ENCODE results near the gene NME3. TPM values are rescaled to one million over a fixed set of nuclear protein-coding genes. Genes with fewer than 3 reads are reported as not detected.

The NME3 gene
- total RNA-seq, 1 experiment from 2014 or later: 49.0 TPM

- TF ChIP-seq CTCF (conservative IDR thresholded peaks at IDR 0.05) (no peak), EZH2 (IDR thresholded peaks at IDR 0.05; ENCODE audit: low read depth) (no peak)
- Histone ChIP-seq H3K79me2 (ENCODE audit: low read depth) (peaks cover 20% of the 10 kb centered on the region), H3K4me2 (no peak overlapping the region), H3F3A (ENCODE audit: insufficient read depth, low read depth) (peaks cover 24% of the 10 kb centered on the region; the same call in 1 of the 2 replicates), H3K4me3 (no peak overlapping the region), H2AFZ (no peak overlapping the region), H3K27me3 (ENCODE audit: insufficient read depth, low read depth) (no peaks in the 10 kb centered on the region), H3K9me3 (ENCODE audit: insufficient read depth, low read depth) (no peaks in the 10 kb centered on the region), H3K4me1 (replicated peaks; ENCODE audit: insufficient read depth) (peaks cover 9% of the 10 kb centered on the region), H3K36me3 (ENCODE audit: low read depth) (0 out of 2 replicates have a peak, but pooled peaks cover 5% of the 10 kb centered on the region), H3K27ac (no peak overlapping the region), H4K20me1 (ENCODE audit: insufficient read depth) (peaks cover 3% of the 10 kb centered on the region; the same call in 1 of the 2 replicates), H3K9me2 (ENCODE audit: insufficient read depth) (no peaks in the 10 kb centered on the region)
- POLR2A ChIA-PET (ENCODE audit: unreplicated experiment): interaction anchor here (0.7 kb wide), 1 partner anchor 14 kb away, joined by 4 read pairs; the partner anchor contains the start of genes NUBP2 and SPSB3
- no peak for DNase-seq
- CTCF ChIA-PET: no interaction called here
- no TSS peak for BruUV-seq (replicated peaks)
- intact Hi-C loops (cut with micrococcal nuclease; ENCODE audit: unreplicated experiment): no loop called here
These were observed 2.5 kb downstream of the NME3 start for GRCh38 chr16:1768767-1769401.

- POLR2A ChIA-PET (ENCODE audit: unreplicated experiment): no interaction called here
- no peaks in the 10 kb centered on the region for H3K9me3 ChIP-seq (ENCODE audit: insufficient read depth, low read depth)
- BruUV-seq (replicated peaks): no TSS peak
- peaks cover 9% of the 10 kb centered on the region for H3K4me1 ChIP-seq (replicated peaks; ENCODE audit: insufficient read depth)
- H3F3A ChIP-seq (ENCODE audit: insufficient read depth, low read depth): peaks cover 20% of the 10 kb centered on the region; the same call in 1 of the 2 replicates
- 0 out of 2 replicates have a peak, but pooled peaks cover 5% of the 10 kb centered on the region for H3K36me3 ChIP-seq (ENCODE audit: low read depth)
- no peak for DNase-seq
- H3K9me2 ChIP-seq (ENCODE audit: insufficient read depth): no peaks in the 10 kb centered on the region
- H4K20me1 ChIP-seq (ENCODE audit: insufficient read depth): no peaks in the 10 kb centered on the region
- intact Hi-C loops (cut with micrococcal nuclease; ENCODE audit: unreplicated experiment): no loop called here
- H3K79me2 ChIP-seq (ENCODE audit: low read depth): peaks cover 16% of the 10 kb centered on the region
- H2AFZ ChIP-seq: no peak overlapping the region
- CTCF ChIA-PET: no interaction called here
- H3K27ac ChIP-seq: no peak overlapping the region
- no peaks in the 10 kb centered on the region for H3K27me3 ChIP-seq (ENCODE audit: insufficient read depth, low read depth)
- H3K4me2 ChIP-seq: no peak overlapping the region
- H3K4me3 ChIP-seq: no peak overlapping the region
- TF ChIP-seq CTCF (conservative IDR thresholded peaks at IDR 0.05) (no peak), EZH2 (IDR thresholded peaks at IDR 0.05; ENCODE audit: low read depth) (no peak)
These were observed 3.1 kb downstream of the NME3 start for GRCh38 chr16:1768061-1768766.

DNA sequence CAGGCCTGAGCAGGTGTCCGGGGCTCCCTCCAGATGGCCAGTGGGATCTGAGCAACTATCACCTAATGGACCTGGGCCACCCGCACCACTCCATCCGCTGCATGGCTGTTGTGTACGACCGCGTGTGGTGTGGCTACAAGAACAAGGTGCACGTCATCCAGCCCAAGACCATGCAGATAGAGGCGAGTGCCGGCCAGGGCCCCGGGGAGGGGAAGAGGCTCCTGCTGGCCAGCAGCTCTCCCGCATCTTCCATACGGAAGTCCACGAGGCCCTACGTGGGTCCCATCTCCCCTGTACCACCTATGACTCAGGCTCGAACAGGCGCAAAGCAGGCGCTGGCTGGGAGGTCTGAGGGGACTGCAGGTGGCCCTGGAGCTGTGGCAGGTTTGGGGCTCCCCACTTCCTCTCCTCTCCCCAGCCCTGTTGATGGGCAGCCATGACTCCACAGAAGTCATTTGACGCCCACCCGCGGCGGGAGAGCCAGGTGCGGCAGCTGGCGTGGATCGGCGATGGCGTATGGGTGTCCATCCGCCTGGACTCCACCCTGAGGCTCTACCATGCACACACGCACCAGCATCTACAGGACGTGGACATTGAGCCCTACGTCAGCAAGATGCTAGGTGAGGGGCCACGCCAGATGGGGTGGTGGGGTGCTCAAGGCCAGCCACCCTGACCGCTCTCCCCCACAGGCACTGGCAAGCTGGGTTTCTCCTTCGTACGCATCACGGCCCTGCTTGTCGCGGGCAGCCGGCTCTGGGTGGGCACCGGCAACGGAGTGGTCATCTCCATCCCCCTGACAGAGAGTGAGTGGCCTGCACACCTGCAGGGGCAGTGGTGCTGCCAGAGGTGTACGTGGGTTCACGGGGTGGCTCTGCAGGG is 4.0 kb downstream of the NME3 start:
- POLR2A ChIA-PET (ENCODE audit: unreplicated experiment): no interaction called here
- peaks cover 9% of the 10 kb centered on the region for H3K4me1 ChIP-seq (replicated peaks; ENCODE audit: insufficient read depth)
- TF ChIP-seq EZH2 (IDR thresholded peaks at IDR 0.05; ENCODE audit: low read depth) (no peak), CTCF (conservative IDR thresholded peaks at IDR 0.05) (no peak)
- BruUV-seq (replicated peaks): no TSS peak
- no peaks in the 10 kb centered on the region for H3K27me3 ChIP-seq (ENCODE audit: insufficient read depth, low read depth)
- H3K9me3 ChIP-seq (ENCODE audit: insufficient read depth, low read depth): no peaks in the 10 kb centered on the region
- H3K9me2 ChIP-seq (ENCODE audit: insufficient read depth): no peaks in the 10 kb centered on the region
- no peak overlapping the region for H3K4me2 ChIP-seq
- no peak overlapping the region for H3K27ac ChIP-seq
- peaks cover 11% of the 10 kb centered on the region for H3K79me2 ChIP-seq (ENCODE audit: low read depth)
- H3K36me3 ChIP-seq (ENCODE audit: low read depth): 0 out of 2 replicates have a peak, but pooled peaks cover 5% of the 10 kb centered on the region
- intact Hi-C loops (cut with micrococcal nuclease; ENCODE audit: unreplicated experiment): no loop called here
- H3K4me3 ChIP-seq: no peak overlapping the region
- no peak overlapping the region for H2AFZ ChIP-seq
- CTCF ChIA-PET: interaction anchor here (0.6 kb wide), 1 partner anchor 20 kb away, joined by 4 read pairs; no protein-coding TSS in a partner anchor
- DNase-seq: no peak
- peaks cover 18% of the 10 kb centered on the region; the same call in 1 of the 2 replicates for H3F3A ChIP-seq (ENCODE audit: insufficient read depth, low read depth)
- H4K20me1 ChIP-seq (ENCODE audit: insufficient read depth): no peaks in the 10 kb centered on the region
